PFSK-1 (cell line): ENCODE data around the gene SFMBT2.

Experiments
- FOXP2 ChIP-seq: optimal IDR thresholded peaks from 2 replicates; pipeline ENCODE3; 2011; ENCODE audit warnings: borderline replicate concordance, control low read depth, inconsistent platforms; ENCODE audit not compliant: insufficient read depth; ENCODE audit errors: extremely low read length, extremely low read depth
- POLR2AphosphoS5 ChIP-seq: IDR thresholded peaks from 2 replicates; pipeline ENCODE4 v1.6.1; 2012; ENCODE audit warnings: low read depth, mild to moderate bottlenecking, control low read depth, low read length, moderate library complexity
- SIN3A ChIP-seq: IDR thresholded peaks from 2 replicates; pipeline ENCODE4 v1.6.1; 2012; ENCODE audit warnings: mild to moderate bottlenecking, low read length, moderate library complexity, borderline replicate concordance; ENCODE audit not compliant: insufficient read depth
- TAF1 ChIP-seq: IDR thresholded peaks from 2 replicates; pipeline ENCODE4 v1.6.1; 2012; ENCODE audit warnings: low read length, control low read depth, borderline replicate concordance; ENCODE audit not compliant: insufficient read depth
- TF ChIP-seq, protein P1 (sequence below), 2 experiments: IDR thresholded peaks; 2 replicates each; pipeline versions ENCODE4 v1.6.1 to v1.8.0; 2011 to 2012; ENCODE audit warnings: low read depth in 2 of 2, low read length in 2 of 2, control low read depth in 1 of 2, inconsistent platforms in 1 of 2, mild to moderate bottlenecking in 1 of 2, moderate library complexity in 1 of 2; ENCODE audit not compliant: insufficient read depth in 1 of 2

SFMBT2 gene

DNA sequence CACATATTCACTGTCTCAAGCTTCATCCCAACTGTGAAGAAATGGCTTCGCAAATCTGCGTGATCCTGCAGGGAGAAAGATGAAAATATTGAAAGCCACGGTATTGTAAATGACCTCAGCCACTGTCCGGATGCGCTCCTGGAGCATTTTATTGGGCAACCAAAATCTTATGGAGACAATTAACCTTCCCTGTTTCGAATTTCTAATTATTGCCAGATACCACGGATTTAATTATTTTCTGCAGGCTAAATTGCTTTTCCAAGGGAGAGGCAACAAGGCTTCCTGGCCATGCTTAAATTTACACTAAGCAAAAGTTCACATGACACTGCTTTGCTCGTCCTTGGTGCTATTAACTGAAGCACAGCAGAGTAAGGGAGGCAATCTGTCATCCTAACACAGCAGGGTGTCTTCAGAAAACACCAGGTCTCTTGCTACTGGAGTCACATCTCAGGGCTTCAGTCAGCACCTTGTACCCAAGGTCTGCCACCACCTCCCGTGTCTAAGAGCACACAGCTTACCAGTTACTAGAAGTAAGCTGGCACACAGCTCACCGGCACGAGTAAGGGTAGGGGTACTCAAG is 162.2 kb downstream of the SFMBT2 start:
- TF ChIP-seq TAF1 (no peak), POLR2AphosphoS5 (no peak), FOXP2 (no peak), SIN3A (no peak)
- TF ChIP-seq, protein P1, sequence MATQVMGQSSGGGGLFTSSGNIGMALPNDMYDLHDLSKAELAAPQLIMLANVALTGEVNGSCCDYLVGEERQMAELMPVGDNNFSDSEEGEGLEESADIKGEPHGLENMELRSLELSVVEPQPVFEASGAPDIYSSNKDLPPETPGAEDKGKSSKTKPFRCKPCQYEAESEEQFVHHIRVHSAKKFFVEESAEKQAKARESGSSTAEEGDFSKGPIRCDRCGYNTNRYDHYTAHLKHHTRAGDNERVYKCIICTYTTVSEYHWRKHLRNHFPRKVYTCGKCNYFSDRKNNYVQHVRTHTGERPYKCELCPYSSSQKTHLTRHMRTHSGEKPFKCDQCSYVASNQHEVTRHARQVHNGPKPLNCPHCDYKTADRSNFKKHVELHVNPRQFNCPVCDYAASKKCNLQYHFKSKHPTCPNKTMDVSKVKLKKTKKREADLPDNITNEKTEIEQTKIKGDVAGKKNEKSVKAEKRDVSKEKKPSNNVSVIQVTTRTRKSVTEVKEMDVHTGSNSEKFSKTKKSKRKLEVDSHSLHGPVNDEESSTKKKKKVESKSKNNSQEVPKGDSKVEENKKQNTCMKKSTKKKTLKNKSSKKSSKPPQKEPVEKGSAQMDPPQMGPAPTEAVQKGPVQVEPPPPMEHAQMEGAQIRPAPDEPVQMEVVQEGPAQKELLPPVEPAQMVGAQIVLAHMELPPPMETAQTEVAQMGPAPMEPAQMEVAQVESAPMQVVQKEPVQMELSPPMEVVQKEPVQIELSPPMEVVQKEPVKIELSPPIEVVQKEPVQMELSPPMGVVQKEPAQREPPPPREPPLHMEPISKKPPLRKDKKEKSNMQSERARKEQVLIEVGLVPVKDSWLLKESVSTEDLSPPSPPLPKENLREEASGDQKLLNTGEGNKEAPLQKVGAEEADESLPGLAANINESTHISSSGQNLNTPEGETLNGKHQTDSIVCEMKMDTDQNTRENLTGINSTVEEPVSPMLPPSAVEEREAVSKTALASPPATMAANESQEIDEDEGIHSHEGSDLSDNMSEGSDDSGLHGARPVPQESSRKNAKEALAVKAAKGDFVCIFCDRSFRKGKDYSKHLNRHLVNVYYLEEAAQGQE (IDR thresholded peaks at IDR 0.05; ENCODE audit: insufficient read depth in 1 of 2, low read depth in 2 of 2, low read length in 2 of 2): no peak

DNA sequence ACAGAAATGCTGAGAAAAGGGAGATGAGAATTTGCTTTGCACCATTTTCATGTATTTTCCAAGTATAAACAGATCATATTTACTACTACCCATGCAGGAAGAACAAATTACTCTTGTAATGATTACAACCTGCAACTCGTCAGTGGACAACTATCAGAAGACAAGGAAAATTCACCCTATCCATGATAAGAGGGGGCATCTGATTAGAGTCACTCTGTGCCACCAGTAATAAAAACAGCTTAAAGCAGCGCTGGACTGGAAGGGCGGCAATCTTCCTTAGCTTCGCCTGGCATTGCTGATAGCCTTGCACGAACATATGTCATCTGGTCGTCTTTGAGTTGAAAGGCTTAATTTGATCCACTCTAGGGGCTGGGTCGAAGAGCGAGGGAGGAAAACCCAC is 162.7 kb downstream of the SFMBT2 start:
- TF ChIP-seq POLR2AphosphoS5 (no peak), TAF1 (no peak), SIN3A (no peak), FOXP2 (no peak)
- TF ChIP-seq, protein P1 (IDR thresholded peaks at IDR 0.05; ENCODE audit: insufficient read depth in 1 of 2, low read depth in 2 of 2, low read length in 2 of 2): no peak

DNA sequence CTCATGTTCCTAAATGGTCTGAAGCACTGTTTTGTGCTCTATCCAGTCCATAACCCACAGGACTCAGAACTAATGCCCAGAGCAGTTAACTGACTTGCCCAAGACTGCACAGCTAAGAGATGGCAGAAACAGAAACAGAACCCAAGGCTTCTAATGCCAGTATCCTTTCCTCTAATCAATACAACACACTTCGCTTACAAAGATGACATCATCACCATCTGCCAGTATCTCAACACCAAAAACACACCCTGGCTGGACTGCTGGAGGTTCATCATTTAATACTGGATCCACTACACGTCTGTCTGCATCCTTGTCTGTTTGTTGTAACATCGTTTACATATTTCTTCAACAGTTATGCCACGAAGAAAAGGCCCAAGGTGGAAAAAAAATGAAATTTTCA is 165.3 kb downstream of the SFMBT2 start:
- TF ChIP-seq, protein P1 (IDR thresholded peaks at IDR 0.05; ENCODE audit: insufficient read depth in 1 of 2, low read depth in 2 of 2, low read length in 2 of 2): no peak
- no peak for TF ChIP-seq TAF1
- no peak for TF ChIP-seq SIN3A
- TF ChIP-seq FOXP2: no peak
- no peak for TF ChIP-seq POLR2AphosphoS5

DNA sequence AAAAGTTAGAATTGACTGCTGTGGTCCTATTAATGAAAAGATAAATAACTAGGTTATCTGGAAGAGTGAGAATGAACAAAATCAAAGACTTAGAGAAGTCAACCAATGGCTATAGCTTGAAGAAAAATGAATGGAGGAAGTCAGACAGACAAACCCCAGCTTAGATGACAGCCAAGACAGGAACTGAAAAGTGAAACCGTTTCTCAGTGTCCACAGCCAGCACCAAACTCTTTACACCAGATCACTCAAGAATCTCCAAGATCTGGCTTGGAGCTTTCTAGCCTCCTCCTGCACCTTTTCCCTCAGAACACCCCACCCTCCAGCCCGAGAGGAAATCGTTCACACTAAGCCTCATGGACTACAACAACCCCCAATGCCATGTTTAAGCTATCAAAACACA is 167.0 kb downstream of the SFMBT2 start:
- TF ChIP-seq, protein P1 (IDR thresholded peaks at IDR 0.05; ENCODE audit: insufficient read depth in 1 of 2, low read depth in 2 of 2, low read length in 2 of 2): no peak
- TF ChIP-seq SIN3A: no peak
- TF ChIP-seq FOXP2: no peak
- TF ChIP-seq POLR2AphosphoS5: no peak
- no peak for TF ChIP-seq TAF1
